ENCODE measurements around the gene NEXMIF.
"Not testable (repeated sequence)": the region's sequence is repeated elsewhere in the genome, so short reads cannot be mapped to it uniquely, and the experiment has no call there.

Gene NEXMIF

GRCh38 chrX:74925225-74926088 lies at the start of gene NEXMIF:
Gene NEXMIF (minus strand): TSS chrX:74925452.
- DNase-seq = no peak

- DNase-seq = not testable (repeated sequence)
These were observed 36.7 kb upstream of the NEXMIF start for GRCh38 chrX:74961962-74962361.

DNA sequence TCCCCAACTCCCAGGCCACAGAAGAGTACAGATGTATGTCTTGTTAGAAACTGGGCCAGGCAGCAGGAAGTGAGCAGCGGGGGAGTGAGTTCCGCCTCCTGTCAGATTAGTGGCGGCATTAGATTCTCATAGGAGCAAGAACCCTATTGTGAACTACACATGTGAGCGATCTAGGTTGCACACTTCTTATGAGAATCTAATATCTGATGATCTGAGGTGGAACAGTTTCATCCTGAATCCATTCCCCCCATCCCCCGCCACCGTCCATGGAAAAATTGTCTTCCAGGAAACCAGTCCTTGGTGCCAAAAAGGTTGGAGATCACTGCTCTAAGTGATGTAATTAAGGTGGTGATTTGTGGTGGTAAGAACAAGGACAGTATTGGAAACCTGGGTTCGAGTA lies 24.5 kb upstream of the NEXMIF start:
- no peak for DNase-seq

DNA sequence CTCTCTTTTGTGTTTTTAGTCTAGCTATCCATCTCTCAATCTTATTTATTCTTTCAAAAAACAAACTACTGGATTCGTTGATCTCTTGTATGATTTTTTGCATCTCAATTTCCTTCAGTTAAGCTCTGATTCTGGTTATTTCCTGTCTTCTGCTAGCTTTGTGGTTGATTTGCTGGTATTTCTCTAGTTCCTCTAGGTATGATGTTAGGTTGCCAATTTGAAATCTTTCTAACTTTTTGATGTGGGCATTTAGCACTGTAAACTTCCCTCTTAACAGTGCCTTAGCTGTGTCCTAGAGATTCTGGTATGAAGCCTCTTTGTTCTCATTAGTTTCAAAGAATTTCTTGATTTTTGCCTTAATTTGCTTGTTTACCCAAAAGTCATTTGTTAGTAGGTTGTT lies 15.2 kb upstream of the NEXMIF start:
- no peak for DNase-seq

GRCh38 chrX:74931214-74931613 lies 6.0 kb upstream of the NEXMIF start:
- DNase-seq = no peak

DNA sequence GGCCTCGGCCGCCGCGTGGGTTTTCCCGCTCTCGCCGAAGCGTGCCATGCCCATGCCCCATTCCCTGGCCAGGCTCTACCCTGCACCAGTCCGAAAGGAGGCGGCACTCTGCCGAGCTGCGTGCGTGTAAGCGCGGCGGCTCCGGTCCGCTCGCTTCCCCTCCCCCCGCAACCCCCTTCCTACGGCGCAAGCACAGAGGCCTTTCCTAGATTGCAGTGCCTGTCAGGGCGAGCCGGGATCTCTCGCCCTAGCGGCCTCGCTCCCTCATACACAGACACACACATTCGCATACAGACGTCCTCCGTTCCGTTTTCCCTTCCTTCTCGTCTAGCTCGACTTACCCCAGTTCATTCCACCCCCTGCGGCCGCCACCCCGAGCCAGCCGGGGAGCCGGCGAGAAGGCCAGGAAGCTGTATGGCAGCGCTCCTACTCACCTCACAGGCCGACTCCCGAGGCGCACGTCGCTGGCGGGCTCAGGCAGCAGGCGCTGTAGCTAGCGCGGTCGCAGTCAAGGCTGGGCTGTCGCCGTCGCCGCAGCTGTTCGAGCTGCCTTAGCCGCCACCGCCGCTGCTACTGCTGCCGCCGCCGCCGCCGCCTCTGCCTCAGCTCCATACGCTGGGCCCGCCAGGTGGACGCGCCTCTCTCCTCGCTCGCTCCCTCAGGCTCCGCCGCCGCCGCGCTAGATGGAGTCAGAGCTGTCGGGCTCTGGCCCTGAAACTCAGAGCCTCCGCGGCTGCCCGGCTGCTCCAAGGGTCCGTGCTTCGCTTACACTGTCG lies 615 bp downstream of the NEXMIF start:
- peak; percentile 2 for DNase-seq

GRCh38 chrX:74923942-74924448 lies 1.3 kb downstream of the NEXMIF start:
- no peak for DNase-seq

- DNase-seq = no peak
These were observed 2.2 kb downstream of the NEXMIF start for GRCh38 chrX:74922922-74923543.

DNA sequence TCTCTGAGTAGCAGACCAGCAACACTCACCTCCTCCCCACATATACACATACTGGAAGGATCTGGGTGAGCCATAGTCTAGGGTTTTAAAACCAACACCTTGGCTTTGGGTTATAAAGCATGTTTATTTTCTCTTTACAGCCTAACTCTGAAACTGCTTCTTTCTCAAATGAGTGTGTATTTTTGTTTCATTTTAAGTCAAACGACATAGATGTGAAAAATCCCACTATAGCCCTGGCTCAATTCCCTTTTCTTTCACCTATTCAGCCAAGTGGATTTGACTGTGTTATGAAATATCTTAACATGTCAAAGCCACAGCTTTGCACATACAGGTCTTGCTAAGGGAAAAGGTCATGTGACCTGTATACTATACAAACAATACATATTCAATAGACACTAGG lies 13.8 kb downstream of the NEXMIF start:
- DNase-seq = no peak

DNA sequence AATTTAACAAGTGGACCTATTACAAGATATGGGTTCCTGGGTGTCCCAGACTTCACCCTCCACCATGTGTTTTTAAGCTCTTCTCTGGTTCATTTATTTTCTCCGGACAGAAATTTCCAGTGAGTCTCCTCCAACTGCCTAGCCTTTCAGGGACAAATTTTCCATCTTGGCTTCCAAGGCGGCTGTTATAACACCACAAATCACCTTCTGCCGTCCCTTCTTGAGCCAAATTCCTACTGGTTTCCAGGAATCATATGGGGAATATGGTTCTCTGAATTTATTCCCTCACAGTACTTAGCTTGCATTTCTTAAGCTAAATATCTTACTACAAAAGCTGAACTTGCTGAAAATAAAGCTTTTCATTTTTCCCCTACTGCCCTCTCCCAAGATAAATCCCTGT lies 18.8 kb downstream of the NEXMIF start:
- no peak for DNase-seq

GRCh38 chrX:74902806-74903205 lies 22.4 kb downstream of the NEXMIF start:
- DNase-seq = no peak

DNA sequence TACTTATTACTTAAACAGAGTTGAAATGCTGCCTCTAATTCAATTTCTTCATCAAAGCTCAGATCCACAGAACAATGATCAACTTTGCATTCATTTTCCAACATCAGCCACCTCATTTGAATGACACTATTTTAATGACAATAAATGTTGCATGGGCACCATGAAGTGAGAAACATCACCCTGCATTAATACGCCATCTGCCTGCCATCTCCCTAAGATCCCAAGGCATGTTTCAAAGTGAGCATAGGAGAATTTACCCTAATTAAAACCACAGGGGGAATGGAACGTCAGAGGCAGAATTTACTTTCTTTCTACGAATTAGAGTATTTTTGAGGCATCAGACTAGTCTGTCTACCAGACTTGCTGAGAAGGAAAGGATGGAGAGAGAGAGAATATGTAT lies 32.7 kb downstream of the NEXMIF start:
- DNase-seq = no peak

- no peak for DNase-seq
These were observed 34.4 kb downstream of the NEXMIF start for GRCh38 chrX:74890676-74891430.

DNA sequence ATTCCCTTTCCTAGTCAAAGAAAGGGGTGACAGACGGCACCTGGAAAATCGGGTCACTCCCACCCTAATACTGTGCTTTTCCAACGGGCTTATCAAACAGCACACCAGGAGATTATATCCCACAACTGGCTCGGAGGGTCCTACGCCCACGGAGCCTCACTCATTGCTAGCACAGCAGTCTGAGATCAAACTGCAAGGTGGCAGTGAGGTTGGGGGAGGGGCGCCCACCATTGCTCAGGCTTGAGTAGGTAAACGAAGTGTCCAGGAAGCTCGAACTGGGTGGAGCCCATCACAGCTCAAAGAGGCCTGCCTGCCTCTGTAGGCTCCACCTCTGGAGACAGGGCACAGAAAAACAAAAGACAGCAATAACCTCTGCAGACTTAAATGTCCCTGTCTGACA lies 42.9 kb downstream of the NEXMIF start:
- not testable (repeated sequence) for DNase-seq

- no peak for DNase-seq
These were observed 59.5 kb downstream of the NEXMIF start for GRCh38 chrX:74865725-74866124.

GRCh38 chrX:74853255-74853654 lies 72.0 kb downstream of the NEXMIF start:
- DNase-seq = no peak

GRCh38 chrX:74835566-74835965 lies 89.7 kb downstream of the NEXMIF start:
- no peak for DNase-seq

DNA sequence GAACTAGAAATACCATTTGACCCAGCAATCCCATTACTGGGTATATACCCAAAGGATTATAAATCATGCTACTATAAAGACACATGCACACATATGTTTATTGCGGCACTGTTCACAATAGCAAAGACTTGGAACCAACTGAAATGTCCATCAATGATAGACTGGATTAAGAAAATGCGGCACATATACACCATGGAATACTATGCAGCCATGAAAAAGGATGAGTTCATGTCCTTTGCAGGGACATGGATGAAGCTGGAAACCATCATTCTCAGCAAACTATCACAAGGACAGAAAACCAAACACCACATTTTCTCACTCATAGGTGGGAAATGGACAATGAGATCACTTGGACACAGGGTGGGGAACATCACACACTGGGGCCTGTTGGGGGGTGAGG lies 105.5 kb downstream of the NEXMIF start:
- not testable (repeated sequence) for DNase-seq

DNA sequence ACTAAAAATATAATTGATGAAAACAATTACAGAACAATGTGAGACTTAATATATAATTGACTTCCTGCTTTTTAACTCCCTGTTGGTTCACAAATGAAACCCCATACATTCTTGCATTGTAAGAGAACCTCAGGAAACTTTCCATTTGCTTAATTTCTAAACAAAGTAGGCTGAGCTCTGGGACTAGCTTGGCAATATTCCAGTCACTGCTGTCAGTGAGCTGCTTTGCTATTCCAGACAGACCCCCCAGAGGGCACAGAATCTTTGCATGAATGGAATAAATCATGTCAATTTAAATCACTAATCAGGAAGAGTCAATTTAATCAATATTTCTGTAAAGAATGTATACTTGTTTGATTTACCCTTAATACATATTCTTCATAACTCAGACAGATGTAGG lies 110.6 kb downstream of the NEXMIF start:
- DNase-seq = no peak

GRCh38 chrX:74804574-74804973 lies 120.7 kb downstream of the NEXMIF start:
- no peak for DNase-seq

DNA sequence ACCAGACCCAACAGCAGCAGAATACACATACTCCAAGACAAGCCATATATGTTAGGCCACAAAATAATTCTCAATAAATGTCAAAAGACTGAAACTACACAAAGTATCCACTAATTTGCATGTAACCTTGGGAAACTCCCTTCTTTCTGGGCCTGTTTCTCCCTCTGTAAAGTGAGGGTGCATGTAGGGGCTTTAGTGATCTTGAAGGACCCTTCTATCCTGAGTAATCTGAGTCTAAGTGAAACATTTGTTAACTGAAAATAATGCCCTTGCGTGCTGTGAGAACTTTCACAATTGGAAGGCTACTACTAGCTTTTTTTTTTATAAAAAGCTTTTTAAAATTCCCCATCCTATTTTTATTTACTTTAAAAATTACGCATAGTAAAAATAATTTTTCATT lies 125.2 kb downstream of the NEXMIF start:
- no peak for DNase-seq

DNA sequence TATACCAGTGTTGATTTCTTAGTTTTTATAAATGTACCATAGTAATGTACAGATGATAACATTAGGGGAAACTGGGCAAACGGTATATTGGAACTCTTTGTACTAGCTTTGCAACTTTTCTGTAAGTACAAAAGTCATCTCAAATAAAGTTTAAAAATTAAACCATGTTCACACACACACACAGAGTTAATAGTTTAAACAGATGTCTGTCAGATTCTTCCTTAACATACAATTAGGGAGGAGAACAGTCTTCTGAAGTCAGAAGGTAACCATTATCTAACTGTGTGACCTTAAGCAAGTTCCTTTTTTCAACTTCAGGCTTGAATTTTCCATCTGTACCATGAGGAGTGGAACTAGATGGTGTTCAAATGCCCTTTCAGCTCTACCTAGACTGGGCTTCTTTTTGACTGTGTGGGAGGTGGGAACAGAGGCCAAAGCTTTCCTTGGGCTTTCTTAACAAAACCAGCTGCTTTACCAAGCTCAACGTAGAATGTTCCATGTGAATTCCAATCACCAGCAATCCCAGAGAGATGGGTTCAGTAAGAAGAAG lies 127.8 kb downstream of the NEXMIF start:
- DNase-seq = no peak

Measured in activated T-cell treated with anti-CD3 and anti-CD28 coated beads for 4 hours (primary cell).